Lower leg skin (tissue), 3 donors: ENCODE data around the gene MED27.

Source experiments
- CTCF ChIP-seq, 3 donors: fragments of 450-650 bp; IDR thresholded peaks; one replicate each; pipeline ENCODE4 v1.5.1; 2016; ENCODE audit warnings: antibody characterized with exemption in 3 of 3, mild to moderate bottlenecking in 3 of 3, moderate library complexity in 2 of 3
- POLR2A ChIP-seq, 2 donors: fragments of 450-650 bp; IDR thresholded peaks; one replicate each; pipeline ENCODE4 v1.6.1; 2016 to 2017; ENCODE audit warnings: antibody characterized with exemption in 2 of 2, mild to moderate bottlenecking in 1 of 2, moderate library complexity in 1 of 2

- TF ChIP-seq POLR2A (IDR thresholded peaks at IDR 0.05) (no peak), CTCF (IDR thresholded peaks at IDR 0.05) (no peak)
These were observed 251.8 kb downstream of the MED27 start for GRCh38 chr9:131827821-131828369.
